GM23338 (cell line): ENCODE results near the gene PAQR5. TPM values are rescaled to one million over a fixed set of nuclear protein-coding genes. Genes with fewer than 3 reads are reported as not detected.

Experiments used
- ATAC-seq: fragments of 200-7000 bp; cut with Tn5 transposase; 3 replicates; pipeline ENCODE4 v1.9.1; 2020
- DNase-seq: peaks from one replicate; pipeline ENCODE4 v3.0.0-alpha.2; 2015; ENCODE audit warnings: low spot score
- H2AFZ ChIP-seq: fragments of 200-600 bp; sonication (generic); 2 replicates; pipeline ENCODE4 v1.8.0; 2016; ENCODE audit warnings: antibody characterized with exemption, mild to moderate bottlenecking, moderate library complexity
- H3F3A ChIP-seq: fragments of 200-600 bp; sonication (generic); replicated peaks from 2 replicates; pipeline ENCODE4 v1.8.0; 2017; ENCODE audit warnings: antibody characterized with exemption, mixed run types, low read depth
- H3K27ac ChIP-seq: fragments of 200-600 bp; sonication (generic); 2 replicates; pipeline ENCODE4 v1.6.1; 2016; ENCODE audit warnings: low read depth
- H3K27me3 ChIP-seq: fragments of 200-600 bp; sonication (generic); 2 replicates; pipeline ENCODE4 v1.8.0; 2016; ENCODE audit warnings: mild to moderate bottlenecking, mixed run types, moderate library complexity; ENCODE audit not compliant: insufficient read depth
- H3K36me3 ChIP-seq: fragments of 200-600 bp; sonication (generic); 2 replicates; pipeline ENCODE4 v1.8.0; 2016; ENCODE audit warnings: mild to moderate bottlenecking; ENCODE audit not compliant: insufficient read depth
- H3K4me1 ChIP-seq: fragments of 200-600 bp; sonication (generic); 2 replicates; pipeline ENCODE4 v1.8.0; 2016; ENCODE audit warnings: mild to moderate bottlenecking, moderate library complexity; ENCODE audit not compliant: insufficient read depth
- H3K4me2 ChIP-seq: fragments of 200-600 bp; sonication (generic); 2 replicates; pipeline ENCODE4 v1.7.1; 2017; ENCODE audit warnings: mixed run types
- H3K4me3 ChIP-seq: fragments of 200-600 bp; sonication (generic); 2 replicates; pipeline ENCODE4 v1.6.1; 2016; ENCODE audit warnings: mixed run types
- H3K79me2 ChIP-seq: fragments of 200-600 bp; sonication (generic); replicated peaks from 2 replicates; pipeline ENCODE4 v1.8.0; 2017; ENCODE audit warnings: mild to moderate bottlenecking; ENCODE audit not compliant: insufficient read depth
- H3K9me2 ChIP-seq: fragments of 200-600 bp; sonication (generic); 2 replicates; pipeline ENCODE4 v1.8.0; 2017; ENCODE audit not compliant: insufficient read depth
- H4K20me1 ChIP-seq: fragments of 200-600 bp; sonication (generic); replicated peaks from 2 replicates; pipeline ENCODE4 v1.8.0; 2017; ENCODE audit warnings: mild to moderate bottlenecking; ENCODE audit not compliant: insufficient read depth
- H3K27ac Mint-ChIP-seq: 2 replicates; pipeline ENCODE4 v1.8.0; 2020; ENCODE audit warnings: inconsistent platforms, mild to moderate bottlenecking, moderate library complexity, mixed read lengths
- H3K27me3 Mint-ChIP-seq: 3 replicates; pipeline ENCODE4 v1.8.0; 2022; ENCODE audit warnings: low read depth, mild to moderate bottlenecking, moderate library complexity, mixed read lengths, inconsistent platforms; ENCODE audit not compliant: insufficient read depth, poor library complexity
- H3K36me3 Mint-ChIP-seq: 3 replicates; pipeline ENCODE4 v1.8.0; 2021; ENCODE audit warnings: low read depth, mild to moderate bottlenecking, inconsistent platforms, moderate library complexity, mixed read lengths
- H3K4me1 Mint-ChIP-seq: 3 replicates; pipeline ENCODE4 v1.8.0; 2020; ENCODE audit warnings: mild to moderate bottlenecking, inconsistent platforms, mixed read lengths
- H3K4me3 Mint-ChIP-seq: 3 replicates; pipeline ENCODE4 v1.8.0; 2021; ENCODE audit warnings: moderate library complexity, mild to moderate bottlenecking, inconsistent platforms, mixed read lengths
- H3K9me3 Mint-ChIP-seq: 3 replicates; pipeline ENCODE4 v1.8.0; 2020; ENCODE audit warnings: moderate library complexity, mild to moderate bottlenecking, inconsistent platforms, mixed read lengths
- CREB1 ChIP-seq: fragments of 250-450 bp; sonication (Bioruptor Pico); IDR thresholded peaks from 2 replicates; pipeline ENCODE4 v1.5.0; 2020; ENCODE audit warnings: low read depth, mild to moderate bottlenecking, moderate library complexity
- POLR2AphosphoS5 ChIP-seq: IDR thresholded peaks from 2 replicates; pipeline ENCODE4 v1.6.1; 2016; ENCODE audit warnings: antibody characterized with exemption, low read depth
- ZNF114 ChIP-seq: fragments of 250-450 bp; sonication (Bioruptor Pico); IDR thresholded peaks from 2 replicates; pipeline ENCODE4 v1.5.0; 2020; ENCODE audit warnings: mild to moderate bottlenecking, moderate library complexity
- ZNF331 ChIP-seq: fragments of 250-450 bp; sonication (Bioruptor Pico); IDR thresholded peaks from 2 replicates; pipeline ENCODE4 v1.5.0; 2020; ENCODE audit warnings: low read depth, mild to moderate bottlenecking, moderate library complexity
- polyA plus RNA-seq: library from polyadenylated mRNA; unstranded; fragments of >200 nt; fragmentation: Nextera tagmentation; extraction: Ambion mirVana; gene quantifications from 2 replicates; pipeline ENCODE4 v1.2.1, GENCODE V29; 2016
- total RNA-seq: library from RNA; depleted of rRNA; stranded (reverse); fragments of >200 nt; shearing (Covaris generic); gene quantifications from 2 replicates; pipeline ENCODE4 v1.2.3, GENCODE V29; 2014
- TF ChIP-seq, protein P1 (sequence below): fragments of 250-450 bp; sonication (Bioruptor Pico); IDR thresholded peaks from 2 replicates; pipeline ENCODE4 v1.5.0; 2020; ENCODE audit warnings: mild to moderate bottlenecking, moderate library complexity
- TF ChIP-seq, protein P2 (sequence below): IDR thresholded peaks from one replicate; pipeline ENCODE4 v1.6.1; 2018; ENCODE audit warnings: antibody characterized with exemption; ENCODE audit not compliant: unreplicated experiment

PAQR5 gene
- total and polyA plus RNA-seq, 2 experiments from 2014 or later, result 8.7 to 14.5 TPM

DNA sequence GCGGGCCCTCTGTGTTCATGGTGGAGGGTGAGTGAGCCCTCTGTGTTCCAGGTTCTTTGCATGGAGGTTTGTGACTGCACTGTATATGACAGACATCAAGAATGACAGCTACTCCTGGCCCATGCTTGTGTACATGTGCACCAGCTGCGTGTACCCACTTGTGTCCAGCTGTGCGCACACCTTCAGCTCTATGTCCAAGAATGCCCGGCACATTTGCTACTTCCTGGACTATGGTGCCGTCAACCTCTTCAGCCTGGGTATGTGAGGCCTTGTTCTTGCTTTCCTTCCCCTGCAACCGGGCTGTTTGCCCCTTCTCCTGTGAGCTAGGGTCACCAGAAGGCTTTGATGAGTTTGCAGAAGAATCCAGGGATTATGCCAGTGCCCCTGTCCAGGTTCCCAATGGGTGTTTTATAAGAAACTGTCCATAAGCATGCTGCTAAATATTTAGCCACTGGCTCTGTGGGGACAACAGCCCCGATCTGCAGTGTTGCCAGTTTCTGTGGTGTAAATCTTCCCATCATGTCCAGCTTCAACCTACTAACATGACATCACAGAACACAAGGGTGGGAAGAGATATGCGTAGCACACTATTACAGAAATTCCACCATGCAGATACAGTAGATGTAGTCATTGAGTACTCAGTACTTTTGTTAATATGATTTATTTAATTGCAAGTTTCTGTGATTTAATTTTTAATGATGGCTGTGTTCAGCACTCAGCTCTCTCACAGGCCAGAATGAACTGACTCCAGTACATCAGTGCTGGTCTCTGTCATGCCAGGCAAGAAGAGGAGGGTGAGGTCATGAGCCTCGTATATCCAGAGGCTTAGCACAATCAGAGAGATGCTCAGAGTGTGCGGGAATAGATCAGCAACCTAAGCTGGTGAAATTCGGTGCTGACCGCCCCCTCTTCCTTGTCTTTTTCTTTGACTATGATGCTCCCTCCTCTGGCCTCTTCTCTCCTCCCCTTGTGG is 86.2 kb downstream of the PAQR5 start (continued):
- TF ChIP-seq, protein P1, sequence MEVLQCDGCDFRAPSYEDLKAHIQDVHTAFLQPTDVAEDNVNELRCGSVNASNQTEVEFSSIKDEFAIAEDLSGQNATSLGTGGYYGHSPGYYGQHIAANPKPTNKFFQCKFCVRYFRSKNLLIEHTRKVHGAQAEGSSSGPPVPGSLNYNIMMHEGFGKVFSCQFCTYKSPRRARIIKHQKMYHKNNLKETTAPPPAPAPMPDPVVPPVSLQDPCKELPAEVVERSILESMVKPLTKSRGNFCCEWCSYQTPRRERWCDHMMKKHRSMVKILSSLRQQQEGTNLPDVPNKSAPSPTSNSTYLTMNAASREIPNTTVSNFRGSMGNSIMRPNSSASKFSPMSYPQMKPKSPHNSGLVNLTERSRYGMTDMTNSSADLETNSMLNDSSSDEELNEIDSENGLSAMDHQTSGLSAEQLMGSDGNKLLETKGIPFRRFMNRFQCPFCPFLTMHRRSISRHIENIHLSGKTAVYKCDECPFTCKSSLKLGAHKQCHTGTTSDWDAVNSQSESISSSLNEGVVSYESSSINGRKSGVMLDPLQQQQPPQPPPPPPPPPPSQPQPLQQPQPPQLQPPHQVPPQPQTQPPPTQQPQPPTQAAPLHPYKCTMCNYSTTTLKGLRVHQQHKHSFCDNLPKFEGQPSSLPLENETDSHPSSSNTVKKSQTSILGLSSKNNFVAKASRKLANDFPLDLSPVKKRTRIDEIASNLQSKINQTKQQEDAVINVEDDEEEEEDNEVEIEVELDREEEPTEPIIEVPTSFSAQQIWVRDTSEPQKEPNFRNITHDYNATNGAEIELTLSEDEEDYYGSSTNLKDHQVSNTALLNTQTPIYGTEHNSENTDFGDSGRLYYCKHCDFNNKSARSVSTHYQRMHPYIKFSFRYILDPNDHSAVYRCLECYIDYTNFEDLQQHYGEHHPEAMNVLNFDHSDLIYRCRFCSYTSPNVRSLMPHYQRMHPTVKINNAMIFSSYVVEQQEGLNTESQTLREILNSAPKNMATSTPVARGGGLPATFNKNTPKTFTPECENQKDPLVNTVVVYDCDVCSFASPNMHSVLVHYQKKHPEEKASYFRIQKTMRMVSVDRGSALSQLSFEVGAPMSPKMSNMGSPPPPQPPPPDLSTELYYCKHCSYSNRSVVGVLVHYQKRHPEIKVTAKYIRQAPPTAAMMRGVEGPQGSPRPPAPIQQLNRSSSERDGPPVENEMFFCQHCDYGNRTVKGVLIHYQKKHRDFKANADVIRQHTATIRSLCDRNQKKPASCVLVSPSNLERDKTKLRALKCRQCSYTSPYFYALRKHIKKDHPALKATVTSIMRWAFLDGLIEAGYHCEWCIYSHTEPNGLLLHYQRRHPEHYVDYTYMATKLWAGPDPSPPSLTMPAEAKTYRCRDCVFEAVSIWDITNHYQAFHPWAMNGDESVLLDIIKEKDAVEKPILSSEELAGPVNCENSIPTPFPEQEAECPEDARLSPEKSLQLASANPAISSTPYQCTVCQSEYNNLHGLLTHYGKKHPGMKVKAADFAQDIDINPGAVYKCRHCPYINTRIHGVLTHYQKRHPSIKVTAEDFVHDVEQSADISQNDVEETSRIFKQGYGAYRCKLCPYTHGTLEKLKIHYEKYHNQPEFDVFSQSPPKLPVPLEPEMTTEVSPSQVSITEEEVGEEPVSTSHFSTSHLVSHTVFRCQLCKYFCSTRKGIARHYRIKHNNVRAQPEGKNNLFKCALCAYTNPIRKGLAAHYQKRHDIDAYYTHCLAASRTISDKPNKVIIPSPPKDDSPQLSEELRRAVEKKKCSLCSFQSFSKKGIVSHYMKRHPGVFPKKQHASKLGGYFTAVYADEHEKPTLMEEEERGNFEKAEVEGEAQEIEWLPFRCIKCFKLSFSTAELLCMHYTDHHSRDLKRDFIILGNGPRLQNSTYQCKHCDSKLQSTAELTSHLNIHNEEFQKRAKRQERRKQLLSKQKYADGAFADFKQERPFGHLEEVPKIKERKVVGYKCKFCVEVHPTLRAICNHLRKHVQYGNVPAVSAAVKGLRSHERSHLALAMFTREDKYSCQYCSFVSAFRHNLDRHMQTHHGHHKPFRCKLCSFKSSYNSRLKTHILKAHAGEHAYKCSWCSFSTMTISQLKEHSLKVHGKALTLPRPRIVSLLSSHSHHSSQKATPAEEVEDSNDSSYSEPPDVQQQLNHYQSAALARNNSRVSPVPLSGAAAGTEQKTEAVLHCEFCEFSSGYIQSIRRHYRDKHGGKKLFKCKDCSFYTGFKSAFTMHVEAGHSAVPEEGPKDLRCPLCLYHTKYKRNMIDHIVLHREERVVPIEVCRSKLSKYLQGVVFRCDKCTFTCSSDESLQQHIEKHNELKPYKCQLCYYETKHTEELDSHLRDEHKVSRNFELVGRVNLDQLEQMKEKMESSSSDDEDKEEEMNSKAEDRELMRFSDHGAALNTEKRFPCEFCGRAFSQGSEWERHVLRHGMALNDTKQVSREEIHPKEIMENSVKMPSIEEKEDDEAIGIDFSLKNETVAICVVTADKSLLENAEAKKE, result no peak
- TF ChIP-seq POLR2AphosphoS5, result no peak

DNA sequence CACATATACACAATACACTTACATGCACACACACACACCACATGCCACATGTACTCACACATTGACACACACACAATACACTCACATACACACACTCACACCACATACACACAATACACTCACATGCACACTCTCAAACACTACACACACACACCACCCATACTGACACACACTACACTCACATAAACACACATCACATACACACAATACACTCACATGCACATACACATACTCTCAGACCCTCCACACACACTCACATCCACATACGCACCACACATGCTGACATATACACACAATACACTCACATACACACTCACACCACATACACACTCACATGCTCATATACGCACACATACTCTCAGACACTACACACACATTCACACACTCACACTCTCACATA is 87.1 kb downstream of the PAQR5 start:
- ATAC-seq (no peak), DNase-seq (no peak)
- no peak overlapping the region for H3K27ac Mint-ChIP-seq
- no peak overlapping the region for H3K4me3 Mint-ChIP-seq
- no peaks in the 10 kb centered on the region for H3K9me3 Mint-ChIP-seq
- Histone ChIP-seq H3K9me2 (no peaks in the 10 kb centered on the region), H3K4me3 (no peak overlapping the region), H3K4me1 (no peaks in the 10 kb centered on the region), H4K20me1 (no peaks in the 10 kb centered on the region; the same call in 1 of the 2 replicates), H3K27ac (no peak overlapping the region), H3K36me3 (no peaks in the 10 kb centered on the region), H3F3A (no peaks in the 10 kb centered on the region), H3K27me3 (no peaks in the 10 kb centered on the region), H3K79me2 (no peaks in the 10 kb centered on the region), H3K4me2 (no peak overlapping the region), H2AFZ (no peak overlapping the region)
- no peaks in the 10 kb centered on the region; the same call in 2 of the 3 replicates for H3K36me3 Mint-ChIP-seq
- no peaks in the 10 kb centered on the region for H3K27me3 Mint-ChIP-seq
- peaks cover 8% of the 10 kb centered on the region; the same call in 1 of the 3 replicates for H3K4me1 Mint-ChIP-seq
- TF ChIP-seq, protein P2, sequence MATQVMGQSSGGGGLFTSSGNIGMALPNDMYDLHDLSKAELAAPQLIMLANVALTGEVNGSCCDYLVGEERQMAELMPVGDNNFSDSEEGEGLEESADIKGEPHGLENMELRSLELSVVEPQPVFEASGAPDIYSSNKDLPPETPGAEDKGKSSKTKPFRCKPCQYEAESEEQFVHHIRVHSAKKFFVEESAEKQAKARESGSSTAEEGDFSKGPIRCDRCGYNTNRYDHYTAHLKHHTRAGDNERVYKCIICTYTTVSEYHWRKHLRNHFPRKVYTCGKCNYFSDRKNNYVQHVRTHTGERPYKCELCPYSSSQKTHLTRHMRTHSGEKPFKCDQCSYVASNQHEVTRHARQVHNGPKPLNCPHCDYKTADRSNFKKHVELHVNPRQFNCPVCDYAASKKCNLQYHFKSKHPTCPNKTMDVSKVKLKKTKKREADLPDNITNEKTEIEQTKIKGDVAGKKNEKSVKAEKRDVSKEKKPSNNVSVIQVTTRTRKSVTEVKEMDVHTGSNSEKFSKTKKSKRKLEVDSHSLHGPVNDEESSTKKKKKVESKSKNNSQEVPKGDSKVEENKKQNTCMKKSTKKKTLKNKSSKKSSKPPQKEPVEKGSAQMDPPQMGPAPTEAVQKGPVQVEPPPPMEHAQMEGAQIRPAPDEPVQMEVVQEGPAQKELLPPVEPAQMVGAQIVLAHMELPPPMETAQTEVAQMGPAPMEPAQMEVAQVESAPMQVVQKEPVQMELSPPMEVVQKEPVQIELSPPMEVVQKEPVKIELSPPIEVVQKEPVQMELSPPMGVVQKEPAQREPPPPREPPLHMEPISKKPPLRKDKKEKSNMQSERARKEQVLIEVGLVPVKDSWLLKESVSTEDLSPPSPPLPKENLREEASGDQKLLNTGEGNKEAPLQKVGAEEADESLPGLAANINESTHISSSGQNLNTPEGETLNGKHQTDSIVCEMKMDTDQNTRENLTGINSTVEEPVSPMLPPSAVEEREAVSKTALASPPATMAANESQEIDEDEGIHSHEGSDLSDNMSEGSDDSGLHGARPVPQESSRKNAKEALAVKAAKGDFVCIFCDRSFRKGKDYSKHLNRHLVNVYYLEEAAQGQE, result no peak
- TF ChIP-seq ZNF331 (CRISPR knock-in tag) (no peak), CREB1 (CRISPR knock-in tag) (no peak), ZNF114 (CRISPR knock-in tag) (no peak)
